GM19468 (cell line): ENCODE data around the gene NUP205.

Experiments used
- ATAC-seq: cut with Tn5 transposase; IDR thresholded peaks from one replicate; pipeline ENCODE4 v1.9.1; 2021; ENCODE audit warnings: mild to moderate bottlenecking, moderate library complexity, moderate number of reproducible peaks; ENCODE audit not compliant: unreplicated experiment; ENCODE audit errors: extremely low read depth

Gene NUP205

GRCh38 chr7:135537905-135538304, 19.8 kb upstream of the NUP205 start:
- no peak for ATAC-seq

- no peak for ATAC-seq
These were observed 19.3 kb upstream of the NUP205 start for GRCh38 chr7:135538376-135538775.

GRCh38 chr7:135539629-135540028, 18.1 kb upstream of the NUP205 start:
- ATAC-seq: no peak

GRCh38 chr7:135541029-135541428, 16.7 kb upstream of the NUP205 start:
- ATAC-seq: no peak

- no peak for ATAC-seq
These were observed 7.5 kb upstream of the NUP205 start for GRCh38 chr7:135550196-135550595.

GRCh38 chr7:135552148-135552547, 5.6 kb upstream of the NUP205 start:
- ATAC-seq: no peak

GRCh38 chr7:135553346-135553745, 4.4 kb upstream of the NUP205 start:
- ATAC-seq: no peak

GRCh38 chr7:135558337-135558767, 635 bp downstream of the NUP205 start:
- ATAC-seq: no peak

GRCh38 chr7:135558881-135559280, 1.2 kb downstream of the NUP205 start:
- ATAC-seq: no peak

GRCh38 chr7:135560631-135561030, 2.9 kb downstream of the NUP205 start:
- no peak for ATAC-seq

- ATAC-seq: no peak
These were observed 5.0 kb downstream of the NUP205 start for GRCh38 chr7:135562720-135563119.

- ATAC-seq: no peak
These were observed 14.1 kb downstream of the NUP205 start for GRCh38 chr7:135571834-135572233.

- ATAC-seq: no peak
These were observed 15.8 kb downstream of the NUP205 start for GRCh38 chr7:135573541-135573940.

- no peak for ATAC-seq
These were observed 17.6 kb downstream of the NUP205 start for GRCh38 chr7:135575296-135575695.

- no peak for ATAC-seq
These were observed 20.9 kb downstream of the NUP205 start for GRCh38 chr7:135578569-135578968.

- ATAC-seq: no peak
These were observed 26.9 kb downstream of the NUP205 start for GRCh38 chr7:135584362-135585353.

GRCh38 chr7:135597181-135597925, 39.6 kb downstream of the NUP205 start:
- ATAC-seq: no peak

GRCh38 chr7:135597926-135598305, 40.2 kb downstream of the NUP205 start:
- ATAC-seq: no peak

GRCh38 chr7:135599471-135599870, 41.8 kb downstream of the NUP205 start:
- ATAC-seq: no peak

GRCh38 chr7:135600226-135600625, 42.5 kb downstream of the NUP205 start:
- ATAC-seq: no peak

- ATAC-seq: no peak
These were observed 43.5 kb downstream of the NUP205 start for GRCh38 chr7:135601182-135601581.
